ENCODE data around the gene MNS1.

- TF ChIP-seq CTCF (optimal IDR thresholded peaks at IDR 0.05 in 1 of 3, IDR thresholded peaks at IDR 0.05 in 1 of 3, conservative IDR thresholded peaks at IDR 0.05 in 1 of 3; ENCODE audit: extremely low read depth in 1 of 3, insufficient read depth in 2 of 3, low read length in 3 of 3) (no peak), EZH2 (IDR thresholded peaks at IDR 0.05; ENCODE audit: low read length) (no peak)
These were observed 10.4 kb upstream of the MNS1 start for GRCh38 chr15:56475351-56475750.
